CD8-positive, alpha-beta memory T cell (primary cell): ENCODE data around the gene IL2RA. TPM values are rescaled to one million over a fixed set of nuclear protein-coding genes. Genes with fewer than 3 reads are reported as not detected.

Experiments
- CTCF ChIA-PET: fragments of 350-600 bp; sonication (Branson Sonifier 250); formaldehyde crosslinking; loops from one replicate; lab custom pipeline; 2021; ENCODE audit warnings: antibody characterized with exemption; lab: Charles Lee
- POLR2A ChIA-PET: fragments of 350-600 bp; sonication (Branson Sonifier 250); formaldehyde crosslinking; loops from one replicate; lab custom pipeline; 2021; ENCODE audit warnings: antibody characterized with exemption; lab: Charles Lee
- DNase-seq, 5 donors: peaks; one replicate each; pipeline versions ENCODE4 v3.0.0 to v3.0.0-alpha.2; 2020 to 2022; ENCODE audit warnings: mixed read lengths in 1 of 5
- H3K27ac ChIP-seq: one replicate; pipeline ENCODE4 v1.7.0; 2013; ENCODE audit warnings: low read depth, mild to moderate bottlenecking, low read length, moderate library complexity
- H3K27me3 ChIP-seq: 2 replicates; pipeline ENCODE4 v1.7.0; 2013; ENCODE audit warnings: low read length, mild to moderate bottlenecking; ENCODE audit not compliant: insufficient read depth, poor library complexity, severe bottlenecking
- H3K36me3 ChIP-seq: 2 replicates; pipeline ENCODE4 v1.7.0; 2013; ENCODE audit warnings: mild to moderate bottlenecking, low read length, moderate library complexity; ENCODE audit not compliant: insufficient read depth
- H3K4me1 ChIP-seq: 2 replicates; pipeline ENCODE4 v1.7.0; 2013; ENCODE audit warnings: mild to moderate bottlenecking, low read length, moderate library complexity; ENCODE audit not compliant: insufficient read depth
- H3K4me3 ChIP-seq: 2 replicates; pipeline ENCODE4 v1.7.0; 2013; ENCODE audit warnings: mild to moderate bottlenecking, low read length
- H3K9me3 ChIP-seq: 2 replicates; pipeline ENCODE4 v1.7.0; 2013; ENCODE audit warnings: mild to moderate bottlenecking, low read length
- H3K27ac Mint-ChIP-seq, 8 donors: one replicate each; pipeline ENCODE4 v1.8.0; 2020 to 2021; ENCODE audit warnings: mixed read lengths in 8 of 8, mild to moderate bottlenecking in 6 of 8, inconsistent platforms in 3 of 8, moderate library complexity in 3 of 8
- H3K27me3 Mint-ChIP-seq, 2 donors: one replicate each; pipeline ENCODE4 v1.8.0; 2020 to 2021; ENCODE audit warnings: mixed read lengths in 2 of 2, mild to moderate bottlenecking in 1 of 2, moderate library complexity in 1 of 2
- H3K36me3 Mint-ChIP-seq, 3 donors: one replicate each; pipeline ENCODE4 v1.8.0; 2020 to 2021; ENCODE audit warnings: mixed read lengths in 3 of 3, inconsistent platforms in 1 of 3, mild to moderate bottlenecking in 1 of 3
- H3K4me1 Mint-ChIP-seq, 3 donors: one replicate each; pipeline ENCODE4 v1.8.0; 2020 to 2021; ENCODE audit warnings: mixed read lengths in 3 of 3, inconsistent platforms in 1 of 3, mild to moderate bottlenecking in 1 of 3
- H3K4me3 Mint-ChIP-seq, 7 donors: one replicate each; pipeline ENCODE4 v1.8.0; 2020 to 2021; ENCODE audit warnings: mixed read lengths in 7 of 7, mild to moderate bottlenecking in 6 of 7, moderate library complexity in 4 of 7, inconsistent platforms in 2 of 7
- H3K9me3 Mint-ChIP-seq, 5 donors: one replicate each; pipeline ENCODE4 v1.8.0; 2020 to 2022; ENCODE audit warnings: mixed read lengths in 5 of 5, mild to moderate bottlenecking in 3 of 5, moderate library complexity in 2 of 5, inconsistent platforms in 1 of 5
- polyA plus RNA-seq: library from polyadenylated mRNA; unstranded; fragments of 300-500 nt; fragmentation: Illumina TruSeq; gene quantifications from one replicate; pipeline ENCODE4 v1.2.3, GENCODE V29; 2021
- total RNA-seq, 2 experiments: library from RNA; stranded (reverse); gene quantifications; one replicate each; pipeline ENCODE4 v1.2.3, GENCODE V29; 2021

IL2RA gene
- total and polyA plus RNA-seq, 3 experiments from 2014 or later = 8.3 to 1,224 (median 1,178) TPM

GRCh38 chr10:6036861-6037321 is 25.3 kb downstream of the IL2RA start:
- no peaks in the 10 kb centered on the region for H3K36me3 ChIP-seq
- peak overlapping the region; percentile 38 to 97 (median 84) for H3K27ac Mint-ChIP-seq
- peaks cover 47% of the 10 kb centered on the region for H3K4me1 ChIP-seq
- peaks cover 41 to 53% (median 46%) of the 10 kb centered on the region in 3 donors for H3K4me1 Mint-ChIP-seq
- H3K27me3 ChIP-seq = no peaks in the 10 kb centered on the region
- peak overlapping the region in 6 of 7 donors; percentile 32 to 69 (median 47) for H3K4me3 Mint-ChIP-seq
- no peaks in the 10 kb centered on the region for H3K36me3 Mint-ChIP-seq
- H3K27me3 Mint-ChIP-seq = no peaks in the 10 kb centered on the region
- CTCF ChIA-PET = interaction anchor here (0.9 to 7.0 kb wide), 3 partner anchors 14 to 365 kb away, joined by 3 to 37 read pairs (median 5); no protein-coding TSS in a partner anchor
- no peaks in the 10 kb centered on the region for H3K9me3 Mint-ChIP-seq
- no peak overlapping the region for H3K27ac ChIP-seq
- no peak overlapping the region for H3K4me3 ChIP-seq
- POLR2A ChIA-PET = interaction anchor here (2.1 kb wide), 1 partner anchor 13 kb away, joined by 20 read pairs; no protein-coding TSS in a partner anchor
- H3K9me3 ChIP-seq = no peaks in the 10 kb centered on the region
- peak in 1 of 5 donors; percentile 21 for DNase-seq

GRCh38 chr10:6035931-6036575 is 26.1 kb downstream of the IL2RA start:
- DNase-seq = no peak
- no peaks in the 10 kb centered on the region for H3K27me3 Mint-ChIP-seq

DNA sequence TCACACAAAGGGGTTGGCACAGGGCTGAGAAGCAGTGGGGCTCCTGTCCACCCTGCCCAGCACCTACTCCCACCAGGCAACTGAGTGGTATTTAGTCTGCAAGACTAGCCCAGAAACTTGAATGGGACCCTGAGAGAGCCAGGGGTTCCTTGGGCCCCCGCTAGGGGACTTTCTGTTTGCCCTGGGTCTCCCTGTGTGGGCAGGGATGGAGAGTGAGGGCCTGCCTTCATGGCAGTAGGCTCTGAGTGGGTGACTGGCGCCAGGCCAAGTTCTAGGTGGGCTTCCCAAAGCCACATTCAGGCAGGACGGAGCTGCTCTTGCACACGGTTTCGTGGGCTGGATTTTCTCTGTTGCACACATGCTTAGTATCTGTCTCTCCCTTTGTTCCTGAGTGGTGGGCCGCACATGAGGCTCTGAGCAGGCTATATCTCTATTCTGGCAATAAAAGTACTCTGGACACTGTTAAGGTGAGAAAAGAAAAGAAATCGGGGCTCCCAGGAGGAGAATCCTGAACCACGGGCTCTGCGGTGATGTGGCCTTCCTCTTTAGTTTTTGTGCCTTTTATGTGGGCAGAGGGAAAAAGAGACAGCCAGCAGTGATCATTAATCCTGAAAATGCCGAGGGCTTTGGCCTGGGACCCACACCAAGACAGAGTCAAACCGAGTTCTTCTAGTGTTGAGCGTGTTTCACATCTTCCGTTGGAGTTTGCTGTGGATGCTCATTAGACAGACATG is 26.9 kb downstream of the IL2RA start:
- Mint-ChIP-seq H3K27me3 (no peaks in the 10 kb centered on the region), H3K4me1 (peaks cover 42 to 53% (median 52%) of the 10 kb centered on the region in 3 donors), H3K36me3 (peaks cover 0 to 8% (median 0%) of the 10 kb centered on the region in 3 donors), H3K4me3 (no peak overlapping the region), H3K9me3 (peaks cover 0 to 8% (median 3%) of the 10 kb centered on the region in 5 donors), H3K27ac (no peak overlapping the region)
- no peak overlapping the region for H3K4me3 ChIP-seq
- DNase-seq = no peak
- POLR2A ChIA-PET = no interaction called here
- CTCF ChIA-PET = interaction anchor here (1.0 to 7.0 kb wide), 3 partner anchors 16 to 51 kb away, joined by 3 to 37 read pairs (median 5); no protein-coding TSS in a partner anchor
- H3K27ac ChIP-seq = no peak overlapping the region
- H3K4me1 ChIP-seq = peaks cover 43% of the 10 kb centered on the region
- H3K36me3 ChIP-seq = no peaks in the 10 kb centered on the region
- no peaks in the 10 kb centered on the region for H3K27me3 ChIP-seq
- no peaks in the 10 kb centered on the region for H3K9me3 ChIP-seq

More at GRCh38 chr10:6035931-6036575, 26.1 kb downstream of the IL2RA start:
- POLR2A ChIA-PET = no interaction called here
- Histone ChIP-seq H3K27ac (no peak overlapping the region), H3K4me1 (peaks cover 47% of the 10 kb centered on the region), H3K4me3 (no peak overlapping the region), H3K27me3 (no peaks in the 10 kb centered on the region), H3K9me3 (no peaks in the 10 kb centered on the region), H3K36me3 (no peaks in the 10 kb centered on the region)
- no peaks in the 10 kb centered on the region for H3K9me3 Mint-ChIP-seq
- CTCF ChIA-PET = interaction anchor here (0.9 to 7.0 kb wide), 3 partner anchors 15 to 366 kb away, joined by 3 to 37 read pairs (median 5); no protein-coding TSS in a partner anchor
- peaks cover 0 to under 1% (median 0%) of the 10 kb centered on the region in 3 donors for H3K36me3 Mint-ChIP-seq
- H3K27ac Mint-ChIP-seq = peak overlapping the region in 5 of 8 donors; percentile 34 to 94 (median 64)
- peaks cover 41 to 53% (median 47%) of the 10 kb centered on the region in 3 donors for H3K4me1 Mint-ChIP-seq
- H3K4me3 Mint-ChIP-seq = no peak overlapping the region

GRCh38 chr10:6034371-6034770 is 27.8 kb downstream of the IL2RA start:
- Histone ChIP-seq H3K4me1 (peaks cover 35% of the 10 kb centered on the region), H3K27me3 (no peaks in the 10 kb centered on the region), H3K4me3 (no peak overlapping the region), H3K36me3 (no peaks in the 10 kb centered on the region), H3K27ac (peak overlapping the region; percentile 46), H3K9me3 (no peaks in the 10 kb centered on the region)
- H3K9me3 Mint-ChIP-seq = peaks cover 0 to 11% (median 4%) of the 10 kb centered on the region in 5 donors
- ChIA-PET POLR2A (no interaction called here), CTCF (interaction anchor here (0.7 to 7.0 kb wide), 4 partner anchors 17 to 52 kb away, joined by 3 to 37 read pairs (median 8); no protein-coding TSS in a partner anchor)
- H3K4me1 Mint-ChIP-seq = peaks cover 37 to 46% (median 43%) of the 10 kb centered on the region in 3 donors
- H3K27me3 Mint-ChIP-seq = no peaks in the 10 kb centered on the region
- peaks cover 0 to 13% (median 0%) of the 10 kb centered on the region in 3 donors for H3K36me3 Mint-ChIP-seq
- no peak for DNase-seq
- H3K27ac Mint-ChIP-seq = no peak overlapping the region
- H3K4me3 Mint-ChIP-seq = no peak overlapping the region

GRCh38 chr10:6033954-6034353 is 28.2 kb downstream of the IL2RA start:
- Mint-ChIP-seq H3K36me3 (peaks cover 0 to 13% (median 0%) of the 10 kb centered on the region in 3 donors), H3K4me1 (peaks cover 33 to 42% (median 39%) of the 10 kb centered on the region in 3 donors), H3K4me3 (no peak overlapping the region), H3K27ac (no peak overlapping the region), H3K27me3 (no peaks in the 10 kb centered on the region), H3K9me3 (peaks cover 0 to 11% (median 4%) of the 10 kb centered on the region in 5 donors)
- ChIA-PET POLR2A (interaction anchor here (1.1 kb wide), 1 partner anchor 16 kb away, joined by 3 read pairs; no protein-coding TSS in a partner anchor), CTCF (interaction anchor here (0.6 to 7.0 kb wide), 4 partner anchors 17 to 38 kb away, joined by 3 to 37 read pairs (median 8); no protein-coding TSS in a partner anchor)
- H3K4me3 ChIP-seq = no peak overlapping the region
- no peak for DNase-seq
- H3K9me3 ChIP-seq = no peaks in the 10 kb centered on the region
- no peaks in the 10 kb centered on the region for H3K36me3 ChIP-seq
- peaks cover 32% of the 10 kb centered on the region for H3K4me1 ChIP-seq
- H3K27me3 ChIP-seq = no peaks in the 10 kb centered on the region
- H3K27ac ChIP-seq = peak overlapping the region; percentile 46

DNA sequence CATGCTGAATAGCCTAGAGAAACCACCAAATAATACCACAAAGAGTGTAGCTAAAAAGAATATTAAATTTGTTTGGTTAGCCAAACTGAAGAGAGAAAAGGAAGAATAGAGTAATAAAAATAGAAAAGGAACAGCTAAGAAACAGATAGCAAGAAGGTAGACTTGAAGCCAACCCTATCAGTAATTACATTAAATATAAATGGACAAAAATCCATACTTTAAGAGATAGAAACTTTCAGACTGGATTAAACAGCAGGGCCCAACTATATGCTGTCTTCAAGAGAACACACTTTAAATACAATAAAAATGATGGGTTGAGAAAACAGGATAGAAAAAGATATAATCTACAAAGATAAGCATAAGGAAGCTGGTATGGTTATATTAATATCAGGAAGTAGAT is 31.2 kb downstream of the IL2RA start:
- H3K27ac Mint-ChIP-seq = no peak overlapping the region
- ChIA-PET POLR2A (no interaction called here), CTCF (interaction anchor here (0.9 to 1.4 kb wide), 3 partner anchors 16 to 56 kb away, joined by 4 to 7 read pairs (median 5); no protein-coding TSS in a partner anchor)
- Histone ChIP-seq H3K27me3 (no peaks in the 10 kb centered on the region), H3K27ac (no peak overlapping the region), H3K4me1 (peaks cover 9% of the 10 kb centered on the region), H3K4me3 (no peak overlapping the region), H3K36me3 (no peaks in the 10 kb centered on the region), H3K9me3 (no peaks in the 10 kb centered on the region)
- no peak overlapping the region for H3K4me3 Mint-ChIP-seq
- DNase-seq = no peak
- no peaks in the 10 kb centered on the region for H3K27me3 Mint-ChIP-seq
- H3K9me3 Mint-ChIP-seq = peaks cover 0 to 11% (median 4%) of the 10 kb centered on the region in 5 donors
- H3K36me3 Mint-ChIP-seq = peaks cover 0 to 13% (median 2%) of the 10 kb centered on the region in 3 donors
- H3K4me1 Mint-ChIP-seq = peaks cover 6 to 20% (median 20%) of the 10 kb centered on the region in 3 donors

DNA sequence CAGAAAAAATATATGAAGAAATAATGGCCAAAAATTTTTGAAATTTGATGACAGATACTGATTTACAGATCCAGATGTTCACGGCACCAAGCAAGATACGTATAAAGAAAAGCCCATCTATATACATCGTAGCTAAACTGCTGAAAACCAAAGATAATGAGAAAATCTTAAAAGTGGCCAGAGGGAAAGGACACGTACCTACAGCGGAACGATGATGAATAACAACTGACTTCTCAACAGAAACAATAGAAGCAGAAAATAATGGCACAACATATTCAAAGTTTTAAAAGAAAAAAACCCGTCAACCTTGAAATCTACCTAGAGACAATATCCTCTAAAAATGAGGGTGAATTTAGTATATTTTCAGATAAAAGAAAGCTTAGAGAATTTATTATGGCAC is 31.9 kb downstream of the IL2RA start:
- Mint-ChIP-seq H3K9me3 (peaks cover 0 to 11% (median 4%) of the 10 kb centered on the region in 5 donors), H3K4me1 (peaks cover 6 to 17% (median 17%) of the 10 kb centered on the region in 3 donors), H3K36me3 (peaks cover 2 to 13% (median 3%) of the 10 kb centered on the region in 3 donors), H3K27me3 (no peaks in the 10 kb centered on the region), H3K27ac (no peak overlapping the region), H3K4me3 (no peak overlapping the region)
- Histone ChIP-seq H3K4me3 (no peak overlapping the region), H3K27me3 (no peaks in the 10 kb centered on the region), H3K9me3 (no peaks in the 10 kb centered on the region), H3K4me1 (peaks cover 5% of the 10 kb centered on the region), H3K36me3 (no peaks in the 10 kb centered on the region), H3K27ac (no peak overlapping the region)
- POLR2A ChIA-PET = no interaction called here
- DNase-seq = no peak
- CTCF ChIA-PET = interaction anchor here (0.9 to 1.4 kb wide), 3 partner anchors 16 to 56 kb away, joined by 4 to 7 read pairs (median 5); no protein-coding TSS in a partner anchor
